GM12892 (cell line): ENCODE results near the gene UBR3.

Experiments used
- POLR2A ChIP-seq: IDR thresholded peaks from 2 replicates; pipeline ENCODE4 v1.6.1; 2011; ENCODE audit warnings: low read depth, low read length, control low read depth
- POLR2AphosphoS5 ChIP-seq: IDR thresholded peaks from 2 replicates; pipeline ENCODE4 v1.6.1; 2011; ENCODE audit warnings: low read depth, low read length, control low read depth

- no peak for TF ChIP-seq POLR2AphosphoS5
- no peak for TF ChIP-seq POLR2A
These were observed 195.4 kb downstream of the UBR3 start for GRCh38 chr2:170022692-170023091.
